HCT116 (cell line): Measurements from ENCODE around the gene RASGEF1B. TPM values are rescaled to one million over a fixed set of nuclear protein-coding genes. Genes with fewer than 3 reads are reported as not detected.

Experiments
- ATAC-seq: fragments of 200-7000 bp; cut with Tn5 transposase; 2 replicates; pipeline ENCODE4 v1.9.1; 2020; ENCODE audit warnings: mild to moderate bottlenecking, moderate library complexity
- BruUV-seq: library from RNA; stranded (reverse); fragments of 400-500 nt; replicated peaks from 2 replicates; lab custom pipeline; 2021; lab: Mats Ljungman, UMichigan
- CTCF ChIA-PET: fragments of 300-600 bp; sonication (Branson Sonifier 250); formaldehyde crosslinking; loops from one replicate; lab custom pipeline; 2021; ENCODE audit warnings: antibody characterized with exemption; lab: Charles Lee
- POLR2A ChIA-PET: fragments of 300-600, 350-600 bp; sonication (Branson Sonifier 250); formaldehyde crosslinking; loops from one replicate; lab custom pipeline; 2021; ENCODE audit warnings: antibody characterized with exemption; lab: Charles Lee
- RAD21 ChIA-PET, 2 experiments: fragments of 300-600 bp; sonication (Branson Sonifier 250); formaldehyde crosslinking; loops; one replicate each; lab custom pipeline; 2023; ENCODE audit warnings: low total read pairs in 2 of 2; ENCODE audit not compliant: uncharacterized antibody in 2 of 2, unreplicated experiment in 2 of 2, low non-redundant PET in 1 of 2; lab: Charles Lee
- DNase-seq: peaks from one replicate; pipeline ENCODE4 v3.0.0-alpha.2; 2010; ENCODE audit warnings: low read depth, low spot score
- H2AFZ ChIP-seq: fragments of 200-600 bp; shearing (Covaris generic), sonication (generic); 2 replicates; pipeline ENCODE4 v1.6.1; 2017; ENCODE audit warnings: low read depth, mixed run types, mixed read lengths, antibody characterized with exemption, low read length; ENCODE audit not compliant: poor library complexity, severe bottlenecking
- H3K27ac ChIP-seq: 2 replicates; pipeline ENCODE4 v1.5.1; 2012; ENCODE audit warnings: low read depth, low read length
- H3K27me3 ChIP-seq: fragments of 200-600 bp; sonication (generic); 2 replicates; pipeline ENCODE4 v1.6.1; 2016; ENCODE audit warnings: mixed run types, low read length, mixed read lengths; ENCODE audit not compliant: insufficient read depth
- H3K36me3 ChIP-seq, 2 experiments: fragments of 200-500 bp in 1 of 2; fragments of 200-600 bp in 1 of 2; sonication (Bioruptor generic) in 1 of 2; sonication (generic) in 1 of 2; 2 replicates each; pipeline versions ENCODE4 v1.5.1 to v1.6.1; 2014 to 2016; ENCODE audit warnings: low read length in 2 of 2, inconsistent platforms in 1 of 2, mixed read lengths in 1 of 2, mixed run types in 1 of 2; ENCODE audit not compliant: insufficient read depth in 2 of 2, control insufficient read depth in 1 of 2
- H3K4me1 ChIP-seq, 2 experiments: fragments of 200-600 bp in 1 of 2; sonication (generic) in 1 of 2; 2 replicates each; pipeline versions ENCODE4 v1.5.1 to v1.6.1; 2012 to 2017; ENCODE audit warnings: low read length in 2 of 2, inconsistent platforms in 1 of 2, mild to moderate bottlenecking in 1 of 2, mixed read lengths in 1 of 2, mixed run types in 1 of 2, moderate library complexity in 1 of 2; ENCODE audit not compliant: insufficient read depth in 2 of 2, control insufficient read depth in 1 of 2
- H3K4me2 ChIP-seq: fragments of 200-600 bp; sonication (generic); 2 replicates; pipeline ENCODE4 v1.6.1; 2017; ENCODE audit warnings: mixed run types, low read length, mixed read lengths
- H3K4me3 ChIP-seq, 2 experiments: fragments of 200-600 bp in 1 of 2; sonication (generic) in 1 of 2; replicated peaks in 1 of 2; 2 replicates each; pipeline ENCODE4 v1.5.1; 2011 to 2016; ENCODE audit warnings: low read length in 2 of 2, control low read depth in 1 of 2, low read depth in 1 of 2, mild to moderate bottlenecking in 1 of 2, mixed read lengths in 1 of 2, mixed run types in 1 of 2
- H3K79me2 ChIP-seq: fragments of 200-600 bp; sonication (generic); 2 replicates; pipeline ENCODE4 v1.6.1; 2017; ENCODE audit warnings: mild to moderate bottlenecking, mixed run types, low read length, moderate library complexity, mixed read lengths; ENCODE audit not compliant: insufficient read depth
- H3K9ac ChIP-seq: fragments of 200-600 bp; sonication (generic); 2 replicates; pipeline ENCODE4 v1.6.1; 2016; ENCODE audit warnings: low read length, mixed read lengths
- H3K9me2 ChIP-seq: fragments of 200-600 bp; sonication (generic), shearing (Covaris generic); 2 replicates; pipeline ENCODE4 v1.6.1; 2017; ENCODE audit warnings: mixed run types, mild to moderate bottlenecking, moderate library complexity; ENCODE audit not compliant: insufficient read depth
- H3K9me3 ChIP-seq, 2 experiments: fragments of 200-500 bp in 1 of 2; fragments of 200-600 bp in 1 of 2; sonication (Bioruptor generic) in 1 of 2; sonication (generic) in 1 of 2; 2 replicates each; pipeline ENCODE4 v1.6.1; 2014 to 2017; ENCODE audit warnings: low read length in 2 of 2, mixed read lengths in 2 of 2, inconsistent platforms in 1 of 2, low read depth in 1 of 2, mild to moderate bottlenecking in 1 of 2, mixed run types in 1 of 2, moderate library complexity in 1 of 2; ENCODE audit not compliant: control insufficient read depth in 1 of 2, insufficient read depth in 1 of 2
- H4K20me1 ChIP-seq: fragments of 200-600 bp; sonication (generic), shearing (Covaris generic); 2 replicates; pipeline ENCODE4 v1.6.1; 2017; ENCODE audit warnings: mixed run types, mild to moderate bottlenecking, moderate library complexity; ENCODE audit not compliant: insufficient read depth
- CEBPB ChIP-seq: IDR thresholded peaks from 2 replicates; pipeline ENCODE4 v1.6.1; 2012; ENCODE audit warnings: low read depth
- EGR1 ChIP-seq: IDR thresholded peaks from 2 replicates; pipeline ENCODE4 v1.6.1; 2012; ENCODE audit warnings: low read depth
- ELF1 ChIP-seq: IDR thresholded peaks from 2 replicates; pipeline ENCODE4 v1.6.1; 2012; ENCODE audit warnings: low read depth, borderline replicate concordance
- JUND ChIP-seq: IDR thresholded peaks from 2 replicates; pipeline ENCODE4 v1.6.1; 2012
- RAD21 ChIP-seq: IDR thresholded peaks from 2 replicates; pipeline ENCODE4 v1.6.1; 2012; ENCODE audit warnings: low read depth, mild to moderate bottlenecking
- SIN3A ChIP-seq: IDR thresholded peaks from 2 replicates; pipeline ENCODE4 v1.6.1; 2012; ENCODE audit warnings: low read depth
- SRF ChIP-seq: IDR thresholded peaks from 2 replicates; pipeline ENCODE4 v1.6.1; 2012; ENCODE audit warnings: low read depth
- YY1 ChIP-seq: IDR thresholded peaks from 2 replicates; pipeline ENCODE4 v1.6.1; 2011; ENCODE audit warnings: low read length, low read depth, moderate library complexity, mild to moderate bottlenecking; ENCODE audit not compliant: insufficient replicate concordance; ENCODE audit errors: extremely low read depth
- ZFX ChIP-seq: fragments of 450-650 bp; IDR thresholded peaks from 2 replicates; pipeline ENCODE4 v1.6.1; 2017
- ZNF274 ChIP-seq: fragments of 200-500 bp; sonication (Bioruptor generic); IDR thresholded peaks from 2 replicates; pipeline ENCODE4 v1.6.1; 2014; ENCODE audit warnings: mild to moderate bottlenecking, low read depth, low read length, inconsistent platforms
- intact Hi-C: fragments of 100-400 bp; cut with micrococcal nuclease; formaldehyde crosslinking; loops from 2 replicates; pipeline ENCODE4 v1.10.0; 2022
- total RNA-seq: library from RNA; stranded (reverse); gene quantifications from one replicate; pipeline ENCODE4 v1.2.1, GENCODE V29; 2021; ENCODE audit not compliant: unreplicated experiment
- TF ChIP-seq, protein P1 (sequence below): IDR thresholded peaks from 2 replicates; pipeline ENCODE4 v1.6.1; 2012
- TF ChIP-seq, protein P2 (sequence below): IDR thresholded peaks from 2 replicates; pipeline ENCODE4 v1.6.1; 2012; ENCODE audit warnings: low read depth
- TF ChIP-seq, protein P3 (sequence below), 3 experiments: fragments of 200-600 bp in 1 of 3; sonication (generic) in 1 of 3; IDR thresholded peaks in 2 of 3; conservative IDR thresholded peaks in 1 of 3; 2 replicates each; pipeline ENCODE4 v1.5.1; 2012 to 2017; ENCODE audit warnings: low read depth in 2 of 3, low read length in 2 of 3, antibody characterized with exemption in 1 of 3, borderline replicate concordance in 1 of 3, control low read depth in 1 of 3, mild to moderate bottlenecking in 1 of 3, mixed read lengths in 1 of 3, mixed run types in 1 of 3, moderate library complexity in 1 of 3; ENCODE audit not compliant: insufficient read depth in 1 of 3

RASGEF1B gene
- total RNA-seq, 1 experiment from 2014 or later = 0.25 TPM

DNA sequence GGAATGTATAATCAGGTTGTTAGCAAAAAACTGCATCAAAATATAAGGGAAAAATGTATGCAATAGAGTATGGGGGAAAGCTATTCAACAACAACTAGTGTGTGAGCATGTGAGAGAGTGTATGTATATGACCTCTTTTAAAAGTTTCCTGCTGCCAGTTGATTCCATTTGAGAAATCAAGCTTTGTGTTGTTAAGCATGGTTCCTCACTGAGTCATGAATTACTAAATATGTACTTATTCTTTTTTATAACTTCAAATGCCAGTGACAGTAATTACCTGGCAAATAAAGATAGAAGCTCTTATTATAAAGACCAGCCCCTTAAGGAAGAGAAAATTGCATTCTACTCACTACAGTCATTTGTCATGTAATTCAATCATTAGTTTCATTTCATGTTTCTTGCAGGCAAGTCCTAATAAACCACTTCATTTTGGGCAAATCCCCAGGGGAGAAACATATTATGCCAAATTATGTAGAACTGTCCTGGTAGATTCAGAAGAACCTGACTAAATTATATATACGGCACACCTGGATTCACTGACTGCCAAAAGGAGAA is 19.2 kb downstream of the RASGEF1B start:
- no peak overlapping the region for H3K9ac ChIP-seq
- no peak overlapping the region for H3K27ac ChIP-seq
- ChIA-PET POLR2A (no interaction called here), RAD21 (no interaction called here), CTCF (interaction anchor here (2.8 kb wide), 1 partner anchor 15 kb away, joined by 10 read pairs; no protein-coding TSS in a partner anchor)
- H3K9me3 ChIP-seq = no peaks in the 10 kb centered on the region
- no peaks in the 10 kb centered on the region for H3K36me3 ChIP-seq
- peaks cover 2 to 12% of the 10 kb centered on the region in 2 experiments; a peak in 3 of 4 replicates for H3K4me1 ChIP-seq
- H3K4me2 ChIP-seq = no peak overlapping the region
- peaks cover 7% of the 10 kb centered on the region; the same call in 1 of the 2 replicates for H3K27me3 ChIP-seq
- BruUV-seq = no TSS peak
- no peak overlapping the region for H2AFZ ChIP-seq
- DNase-seq = no peak
- ATAC-seq = no peak
- TF ChIP-seq RAD21 (no peak), CEBPB (no peak), SIN3A (no peak), JUND (no peak), ZNF274 (no peak), ELF1 (no peak), YY1 (no peak), ZFX (no peak), SRF (no peak), EGR1 (no peak)
- TF ChIP-seq, protein P1, sequence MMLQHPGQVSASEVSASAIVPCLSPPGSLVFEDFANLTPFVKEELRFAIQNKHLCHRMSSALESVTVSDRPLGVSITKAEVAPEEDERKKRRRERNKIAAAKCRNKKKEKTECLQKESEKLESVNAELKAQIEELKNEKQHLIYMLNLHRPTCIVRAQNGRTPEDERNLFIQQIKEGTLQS = no peak
- TF ChIP-seq, protein P2, sequence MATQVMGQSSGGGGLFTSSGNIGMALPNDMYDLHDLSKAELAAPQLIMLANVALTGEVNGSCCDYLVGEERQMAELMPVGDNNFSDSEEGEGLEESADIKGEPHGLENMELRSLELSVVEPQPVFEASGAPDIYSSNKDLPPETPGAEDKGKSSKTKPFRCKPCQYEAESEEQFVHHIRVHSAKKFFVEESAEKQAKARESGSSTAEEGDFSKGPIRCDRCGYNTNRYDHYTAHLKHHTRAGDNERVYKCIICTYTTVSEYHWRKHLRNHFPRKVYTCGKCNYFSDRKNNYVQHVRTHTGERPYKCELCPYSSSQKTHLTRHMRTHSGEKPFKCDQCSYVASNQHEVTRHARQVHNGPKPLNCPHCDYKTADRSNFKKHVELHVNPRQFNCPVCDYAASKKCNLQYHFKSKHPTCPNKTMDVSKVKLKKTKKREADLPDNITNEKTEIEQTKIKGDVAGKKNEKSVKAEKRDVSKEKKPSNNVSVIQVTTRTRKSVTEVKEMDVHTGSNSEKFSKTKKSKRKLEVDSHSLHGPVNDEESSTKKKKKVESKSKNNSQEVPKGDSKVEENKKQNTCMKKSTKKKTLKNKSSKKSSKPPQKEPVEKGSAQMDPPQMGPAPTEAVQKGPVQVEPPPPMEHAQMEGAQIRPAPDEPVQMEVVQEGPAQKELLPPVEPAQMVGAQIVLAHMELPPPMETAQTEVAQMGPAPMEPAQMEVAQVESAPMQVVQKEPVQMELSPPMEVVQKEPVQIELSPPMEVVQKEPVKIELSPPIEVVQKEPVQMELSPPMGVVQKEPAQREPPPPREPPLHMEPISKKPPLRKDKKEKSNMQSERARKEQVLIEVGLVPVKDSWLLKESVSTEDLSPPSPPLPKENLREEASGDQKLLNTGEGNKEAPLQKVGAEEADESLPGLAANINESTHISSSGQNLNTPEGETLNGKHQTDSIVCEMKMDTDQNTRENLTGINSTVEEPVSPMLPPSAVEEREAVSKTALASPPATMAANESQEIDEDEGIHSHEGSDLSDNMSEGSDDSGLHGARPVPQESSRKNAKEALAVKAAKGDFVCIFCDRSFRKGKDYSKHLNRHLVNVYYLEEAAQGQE = no peak
- TF ChIP-seq, protein P3, sequence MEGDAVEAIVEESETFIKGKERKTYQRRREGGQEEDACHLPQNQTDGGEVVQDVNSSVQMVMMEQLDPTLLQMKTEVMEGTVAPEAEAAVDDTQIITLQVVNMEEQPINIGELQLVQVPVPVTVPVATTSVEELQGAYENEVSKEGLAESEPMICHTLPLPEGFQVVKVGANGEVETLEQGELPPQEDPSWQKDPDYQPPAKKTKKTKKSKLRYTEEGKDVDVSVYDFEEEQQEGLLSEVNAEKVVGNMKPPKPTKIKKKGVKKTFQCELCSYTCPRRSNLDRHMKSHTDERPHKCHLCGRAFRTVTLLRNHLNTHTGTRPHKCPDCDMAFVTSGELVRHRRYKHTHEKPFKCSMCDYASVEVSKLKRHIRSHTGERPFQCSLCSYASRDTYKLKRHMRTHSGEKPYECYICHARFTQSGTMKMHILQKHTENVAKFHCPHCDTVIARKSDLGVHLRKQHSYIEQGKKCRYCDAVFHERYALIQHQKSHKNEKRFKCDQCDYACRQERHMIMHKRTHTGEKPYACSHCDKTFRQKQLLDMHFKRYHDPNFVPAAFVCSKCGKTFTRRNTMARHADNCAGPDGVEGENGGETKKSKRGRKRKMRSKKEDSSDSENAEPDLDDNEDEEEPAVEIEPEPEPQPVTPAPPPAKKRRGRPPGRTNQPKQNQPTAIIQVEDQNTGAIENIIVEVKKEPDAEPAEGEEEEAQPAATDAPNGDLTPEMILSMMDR (IDR thresholded peaks at IDR 0.05 in 2 of 3, conservative IDR thresholded peaks at IDR 0.05 in 1 of 3; ENCODE audit: borderline replicate concordance in 1 of 3, insufficient read depth in 1 of 3, low read depth in 2 of 3, low read length in 2 of 3) = no peak
- no peaks in the 10 kb centered on the region for H3K79me2 ChIP-seq
- no peak overlapping the region for H3K4me3 ChIP-seq
- no peaks in the 10 kb centered on the region for H4K20me1 ChIP-seq
- H3K9me2 ChIP-seq = no peaks in the 10 kb centered on the region
- intact Hi-C loops = no loop called here
